ENCODE measurements around the gene SPRR1B. TPM values are rescaled to one million over a fixed set of nuclear protein-coding genes. Genes with fewer than 3 reads are reported as not detected.

SPRR1B gene, protein sequence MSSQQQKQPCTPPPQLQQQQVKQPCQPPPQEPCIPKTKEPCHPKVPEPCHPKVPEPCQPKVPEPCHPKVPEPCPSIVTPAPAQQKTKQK
- total RNA-seq (2022; extraction: Qiagen RNA extraction), result not detected in 5 replicates

DNA sequence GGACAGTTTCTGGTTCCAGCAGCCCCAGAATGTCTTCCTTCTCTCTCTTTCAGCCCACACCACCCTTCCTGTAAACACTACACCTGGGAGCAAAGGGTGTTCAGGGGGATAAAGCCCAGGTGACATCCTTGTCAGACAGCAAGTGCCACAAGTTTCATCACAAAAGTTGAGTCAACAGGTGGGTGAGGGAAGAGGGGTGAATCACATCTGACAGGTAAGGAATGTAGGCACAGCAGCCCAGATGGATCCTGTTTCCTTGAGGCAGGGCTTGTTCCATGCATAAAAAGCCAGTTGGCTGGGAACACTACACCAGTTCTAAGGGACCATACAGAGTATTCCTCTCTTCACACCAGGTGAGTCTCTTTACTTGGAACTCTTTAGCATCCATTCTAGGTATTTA lies at the start of gene SPRR1B:
TSS of gene SPRR1B (plus strand) at position 309 of the 400 bp plus-strand sequence. CDS start 1,143 bp downstream, outside the sequence.

DNA sequence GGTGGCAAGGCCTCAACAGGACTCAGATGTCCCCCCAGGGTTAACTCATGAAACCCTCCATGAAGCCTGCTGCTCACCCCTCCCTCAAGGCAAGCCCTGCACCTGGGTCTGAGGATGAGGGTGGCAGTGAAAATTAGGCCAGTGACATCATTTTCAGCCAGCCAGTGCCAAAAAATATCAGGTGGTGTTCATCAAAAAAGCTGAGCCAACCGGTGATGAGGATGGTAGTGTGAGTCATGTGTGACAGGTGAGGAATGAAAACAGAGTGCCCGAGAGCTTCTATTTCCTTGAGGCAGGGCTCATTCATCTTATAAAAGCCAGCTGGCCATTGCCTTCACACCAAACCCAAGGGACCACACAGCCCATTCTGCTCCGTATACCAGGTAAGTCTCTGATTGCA lies 47.3 kb upstream of the SPRR1B start, which contains the start of gene SPRR1A:
TSS of gene SPRR1A (plus strand) at position 339 of the 400 bp plus-strand sequence. CDS start 1,150 bp downstream, outside the sequence.

DNA sequence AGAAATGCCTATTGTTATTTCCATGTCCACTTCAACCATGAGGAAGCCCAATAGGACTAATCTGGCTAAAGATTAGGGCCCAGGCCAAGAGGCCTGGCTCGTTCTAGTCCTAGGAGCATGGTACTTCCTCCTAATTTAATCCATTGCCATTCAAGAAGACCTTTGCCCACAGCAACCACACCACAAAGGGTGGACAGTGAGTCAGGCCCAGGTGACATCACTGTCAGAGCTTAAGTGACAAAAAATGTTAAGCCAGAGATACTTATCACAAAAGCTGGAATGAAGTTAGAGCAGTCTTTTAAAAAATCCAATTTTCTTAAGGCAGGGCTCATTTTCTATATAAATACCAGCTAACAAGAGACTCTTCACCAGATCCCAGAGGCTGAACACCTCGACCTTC lies 29.6 kb upstream of the SPRR1B start, which contains the start of gene SPRR3:
TSS of gene SPRR3 (plus strand) at position 368 of the 400 bp plus-strand sequence. CDS start 1,272 bp downstream, outside the sequence.

DNA sequence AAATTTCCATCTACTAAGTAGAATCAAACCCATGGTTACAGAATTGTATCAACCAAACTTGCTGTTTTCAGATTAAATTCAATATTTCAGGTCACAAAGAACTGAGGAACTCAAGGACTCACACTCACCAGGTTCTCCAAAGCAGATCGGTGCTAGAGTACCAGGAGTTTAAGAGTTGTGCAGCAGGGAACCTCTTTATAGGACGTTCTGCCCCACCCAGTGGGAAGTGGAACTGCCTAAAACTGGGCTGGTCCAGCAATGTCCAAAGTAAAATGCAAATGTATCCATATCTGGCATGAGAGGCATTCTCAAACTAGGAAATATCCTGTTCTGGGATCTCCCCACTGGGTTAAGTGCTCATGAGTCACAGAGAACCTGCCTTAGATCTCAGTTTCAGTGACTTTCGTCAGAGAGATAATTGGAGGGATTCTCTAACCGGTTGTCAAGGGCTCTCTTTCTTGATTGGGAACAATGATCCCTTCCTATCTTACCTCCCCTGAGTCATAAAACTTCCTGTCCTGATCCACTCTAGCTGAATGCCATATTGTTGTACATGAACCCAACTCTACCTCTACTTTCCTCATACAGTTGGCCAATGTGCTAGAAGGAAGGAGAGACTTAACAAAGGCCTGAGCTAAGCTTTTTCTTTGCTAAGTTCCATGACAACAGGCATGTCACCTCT lies 10.1 kb downstream of the SPRR1B start, which contains the start of gene SPRR2D:
TSS of gene SPRR2D (minus strand) at position 171 of the 682 bp plus-strand sequence. CDS start 774 bp downstream, outside the sequence.

DNA sequence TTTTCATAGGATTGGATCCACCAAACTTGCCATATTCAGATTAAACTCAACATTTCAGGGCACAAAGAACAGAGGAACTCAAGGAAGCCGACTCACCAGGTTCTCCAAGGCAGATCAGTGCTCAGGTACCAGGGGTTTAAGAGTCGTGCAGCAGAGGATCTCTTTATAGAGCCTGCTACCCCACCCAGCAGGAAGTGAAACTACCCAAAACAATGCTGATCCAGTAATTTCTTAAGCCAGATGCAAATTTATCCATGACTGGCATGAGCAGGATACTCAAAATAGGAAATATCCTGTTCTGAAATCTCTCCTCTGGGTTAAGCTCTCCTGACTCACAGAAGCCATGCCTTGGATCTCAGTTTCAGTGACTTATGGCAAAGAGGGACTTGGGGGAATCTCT lies 26.4 kb downstream of the SPRR1B start, which contains the start of gene SPRR2A:
TSS of gene SPRR2A (minus strand) at position 138 of the 400 bp plus-strand sequence. CDS start 777 bp downstream, outside the sequence.

DNA sequence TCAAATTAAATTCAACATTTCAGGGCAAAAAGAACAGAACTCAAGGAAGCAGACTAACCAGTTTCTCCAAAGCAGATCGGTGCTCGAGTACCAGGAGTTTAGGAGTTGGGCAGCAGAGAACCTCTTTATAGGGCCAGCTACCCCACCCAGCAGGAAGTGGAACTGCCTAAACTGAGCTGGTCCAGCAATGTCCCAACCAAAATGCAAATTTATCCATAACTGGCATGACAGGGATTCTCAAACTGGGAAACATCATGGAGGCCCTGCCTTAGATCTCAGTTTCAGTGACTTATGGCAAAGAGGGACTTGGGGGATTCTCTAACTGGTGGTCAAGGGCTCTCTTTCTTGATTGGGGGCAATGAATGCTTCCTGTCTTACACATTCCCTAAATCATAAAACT lies 40.5 kb downstream of the SPRR1B start, which contains the start of gene SPRR2B:
TSS of gene SPRR2B (minus strand) at position 101 of the 400 bp plus-strand sequence. CDS start 772 bp downstream, outside the sequence.

Other genes starting within 250 kb of the SPRR1B start
- gene LCE1E, start 244.9 kb upstream of the SPRR1B start, total RNA-seq (2022; extraction: Qiagen RNA extraction), result 0.31 TPM in 1 of 5 replicates, not detected in the others
- gene LCE1D, start 234.5 kb upstream of the SPRR1B start, total RNA-seq (2022; extraction: Qiagen RNA extraction), result not detected in 5 replicates
- not detected in 5 replicates for gene LCE1C, start 224.6 kb upstream of the SPRR1B start, total RNA-seq (2022; extraction: Qiagen RNA extraction)
- gene LCE1B, start 219.2 kb upstream of the SPRR1B start, total RNA-seq (2022; extraction: Qiagen RNA extraction), result 0.07 TPM in 1 of 5 replicates, not detected in the others
- gene LCE1A, start 203.7 kb upstream of the SPRR1B start, total RNA-seq (2022; extraction: Qiagen RNA extraction), result not detected in 5 replicates
- gene LCE6A, start 188.3 kb upstream of the SPRR1B start, total RNA-seq (2022; extraction: Qiagen RNA extraction), result not detected in 5 replicates
- not detected in 5 replicates for gene LCE7A, start 171.2 kb upstream of the SPRR1B start, total RNA-seq (2022; extraction: Qiagen RNA extraction)
- gene SMCP, start 152.9 kb upstream of the SPRR1B start, total RNA-seq (2022; extraction: Qiagen RNA extraction), result not detected in 5 replicates
- 0.03 to 0.06 TPM in 2 of 5 replicates, not detected in the others for gene IVL, start 122.7 kb upstream of the SPRR1B start, total RNA-seq (2022; extraction: Qiagen RNA extraction)
- not detected in 5 replicates for gene SPRR5, start 84.0 kb upstream of the SPRR1B start, total RNA-seq (2022; extraction: Qiagen RNA extraction)
- not detected in 5 replicates for gene SPRR4, start 60.6 kb upstream of the SPRR1B start, total RNA-seq (2022; extraction: Qiagen RNA extraction)
- not detected in 5 replicates for gene SPRR1A, start 47.1 kb upstream of the SPRR1B start, total RNA-seq (2022; extraction: Qiagen RNA extraction)
- not detected in 5 replicates for gene SPRR3, start 29.5 kb upstream of the SPRR1B start, total RNA-seq (2022; extraction: Qiagen RNA extraction)
- 0.21 TPM in 1 of 5 replicates, not detected in the others for gene SPRR2D, start 9.9 kb downstream of the SPRR1B start, total RNA-seq (2022; extraction: Qiagen RNA extraction)
- gene SPRR2A, start 26.3 kb downstream of the SPRR1B start, total RNA-seq (2022; extraction: Qiagen RNA extraction), result not detected in 5 replicates
- gene SPRR2B, start 40.4 kb downstream of the SPRR1B start, total RNA-seq (2022; extraction: Qiagen RNA extraction), result not detected in 5 replicates
- gene SPRR2E, start 63.3 kb downstream of the SPRR1B start, total RNA-seq (2022; extraction: Qiagen RNA extraction), result not detected in 5 replicates
- gene SPRR2F, start 82.3 kb downstream of the SPRR1B start, total RNA-seq (2022; extraction: Qiagen RNA extraction), result not detected in 5 replicates
- gene SPRR2G, start 119.7 kb downstream of the SPRR1B start, total RNA-seq (2022; extraction: Qiagen RNA extraction), result not detected in 5 replicates
- gene LELP1, start 172.2 kb downstream of the SPRR1B start, total RNA-seq (2022; extraction: Qiagen RNA extraction), result not detected in 5 replicates
- gene PRR9, start 186.4 kb downstream of the SPRR1B start, total RNA-seq (2022; extraction: Qiagen RNA extraction), result not detected in 5 replicates
- not detected in 5 replicates for gene LORICRIN, start 228.5 kb downstream of the SPRR1B start, total RNA-seq (2022; extraction: Qiagen RNA extraction)

All from A549 treated with CORT108297 at 1 μM for 4 hours (cell line).